Umbilical cord (tissue), 2 donors: ENCODE measurements around the gene CADM1. TPM values are rescaled to one million over a fixed set of nuclear protein-coding genes. Genes with fewer than 3 reads are reported as not detected.

ENCODE experiments used
- DNase-seq: peaks from one replicate; pipeline ENCODE4 v3.0.0-alpha.2; 2015; ENCODE audit warnings: low spot score
- total RNA-seq: library from RNA; depleted of rRNA; stranded (reverse); fragments of >200 nt; gene quantifications from one replicate; pipeline ENCODE4 v1.2.3, GENCODE V29; 2014; ENCODE audit warnings: low replicate concordance; ENCODE audit not compliant: insufficient read depth

CADM1 gene
- total RNA-seq, 1 donor from 2014 or later, result 68.1 TPM

GRCh38 chr11:115126092-115126491, 378.1 kb downstream of the CADM1 start:
- DNase-seq, result no peak

GRCh38 chr11:115124786-115125185, 379.4 kb downstream of the CADM1 start:
- DNase-seq, result no peak

GRCh38 chr11:115123641-115124040, 380.6 kb downstream of the CADM1 start:
- no peak for DNase-seq

- DNase-seq, result no peak
Measured at GRCh38 chr11:115122274-115122673, 381.9 kb downstream of the CADM1 start.
